NAMALWA (cell line): ENCODE measurements around the gene PPP3CA.
A peak's percentile ranks its signal among the peaks of the same experiment; 100 is the strongest.
"Not testable (repeated sequence)": the region's sequence is repeated elsewhere in the genome, so short reads cannot be mapped to it uniquely, and the experiment has no call there.

Experiments used
- DNase-seq: peaks from one replicate; pipeline ENCODE4 v3.0.0-alpha.2; 2015; ENCODE audit warnings: low spot score

PPP3CA gene

DNA sequence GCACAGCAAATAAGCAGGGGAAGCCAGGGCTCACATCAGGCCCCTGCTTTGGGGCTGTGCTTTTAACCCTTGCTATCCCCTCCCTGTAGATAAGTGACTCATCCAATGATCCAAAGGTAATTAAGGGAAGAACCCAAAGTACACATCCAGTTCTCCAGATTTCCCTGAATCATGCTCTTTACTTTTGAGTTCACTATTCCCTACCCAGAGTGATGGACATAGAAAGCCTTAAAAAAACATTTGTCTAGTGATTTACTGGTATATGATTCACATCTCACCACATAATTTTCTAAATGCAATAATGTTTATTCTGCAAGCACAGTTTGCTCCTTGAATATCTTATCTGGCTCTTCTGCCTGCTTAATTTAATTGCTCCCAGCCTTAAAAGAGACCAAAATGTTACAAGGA is 136.2 kb downstream of the PPP3CA start:
- no peak for DNase-seq

DNA sequence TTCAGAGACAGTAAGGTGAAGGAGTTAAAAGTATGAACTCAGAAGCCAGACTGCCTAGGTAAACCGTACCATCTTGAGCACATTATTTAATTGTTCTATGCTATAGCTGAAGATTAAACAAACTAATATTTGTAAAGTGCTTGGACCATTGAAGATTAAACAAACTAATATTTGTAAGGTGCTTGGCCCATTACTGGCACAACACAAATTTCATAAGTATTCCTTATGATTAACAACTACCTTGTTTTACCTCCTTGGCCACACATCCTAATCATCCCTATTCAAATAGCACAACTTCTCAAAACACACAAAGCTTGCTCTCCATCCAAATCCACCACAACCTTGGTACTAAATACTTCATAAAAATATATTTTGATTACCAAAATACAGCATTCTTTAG is 137.0 kb downstream of the PPP3CA start:
- DNase-seq: no peak

GRCh38 chr4:101208171-101208570 is 139.2 kb downstream of the PPP3CA start:
- DNase-seq: no peak

DNA sequence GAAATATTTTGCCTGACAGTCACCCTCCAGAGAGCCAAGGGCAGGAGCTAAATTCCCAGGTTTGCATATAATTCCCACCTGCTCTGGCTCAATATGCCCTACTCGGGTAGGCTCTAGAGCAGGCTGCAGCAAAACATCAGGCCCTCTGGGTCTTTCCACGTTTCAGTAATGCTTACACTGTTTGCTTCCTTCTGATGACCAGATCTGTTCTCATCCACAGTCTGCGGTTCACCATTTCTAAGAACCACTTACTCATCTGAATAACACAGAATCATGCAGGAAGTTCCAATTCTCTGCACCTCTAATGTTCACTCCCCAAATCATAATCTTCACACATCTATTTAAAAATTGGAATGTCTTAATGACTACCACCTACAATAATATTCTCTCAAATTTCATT is 141.4 kb downstream of the PPP3CA start:
- DNase-seq: no peak

DNA sequence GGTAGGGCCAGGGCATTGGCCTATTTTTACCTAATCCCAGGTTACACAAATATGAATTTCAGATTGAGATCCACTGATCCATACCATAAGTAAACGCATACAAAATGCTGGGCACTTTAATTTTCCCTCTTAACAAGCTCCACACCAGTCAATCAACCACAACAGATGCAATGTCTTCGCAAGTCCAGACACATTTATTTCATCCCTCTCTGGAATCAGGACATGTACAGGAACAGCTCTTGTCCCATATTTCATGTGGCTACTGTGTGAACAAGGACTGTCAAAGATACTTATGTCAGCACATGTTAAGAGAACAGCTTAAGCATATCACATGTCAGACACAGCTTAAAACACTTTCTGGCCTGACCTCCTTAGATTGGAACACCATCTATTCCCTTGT is 145.9 kb downstream of the PPP3CA start:
- no peak for DNase-seq

GRCh38 chr4:101200561-101200960 is 146.8 kb downstream of the PPP3CA start:
- no peak for DNase-seq

GRCh38 chr4:101199507-101200285 is 147.6 kb downstream of the PPP3CA start:
- no peak for DNase-seq

GRCh38 chr4:101198682-101199339 is 148.5 kb downstream of the PPP3CA start:
- no peak for DNase-seq

DNA sequence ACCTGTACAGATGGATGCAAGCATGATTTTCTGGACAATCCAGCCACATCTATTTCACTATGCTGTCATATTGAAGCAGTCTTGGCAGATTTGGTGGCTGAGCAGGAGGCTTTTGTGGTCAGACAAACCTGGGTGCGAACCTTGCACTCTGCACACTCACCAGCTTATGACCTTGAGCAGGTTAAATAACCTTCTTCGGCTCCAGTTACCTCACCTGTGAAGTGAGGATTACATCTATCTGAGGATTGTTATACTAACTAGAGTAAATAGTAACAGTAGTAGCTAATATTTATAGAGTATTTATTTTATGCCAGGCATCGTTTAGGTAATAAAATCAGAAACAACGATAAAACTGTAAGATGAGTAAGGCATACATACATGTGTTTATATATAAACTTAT is 150.0 kb downstream of the PPP3CA start:
- DNase-seq: no peak

GRCh38 chr4:101192244-101192643 is 155.1 kb downstream of the PPP3CA start:
- no peak for DNase-seq

GRCh38 chr4:101191302-101192098 is 155.8 kb downstream of the PPP3CA start:
- no peak for DNase-seq

- no peak for DNase-seq
Measured at GRCh38 chr4:101190751-101191150, 156.6 kb downstream of the PPP3CA start.

- DNase-seq: no peak
Measured at GRCh38 chr4:101188906-101189305, 158.4 kb downstream of the PPP3CA start.

DNA sequence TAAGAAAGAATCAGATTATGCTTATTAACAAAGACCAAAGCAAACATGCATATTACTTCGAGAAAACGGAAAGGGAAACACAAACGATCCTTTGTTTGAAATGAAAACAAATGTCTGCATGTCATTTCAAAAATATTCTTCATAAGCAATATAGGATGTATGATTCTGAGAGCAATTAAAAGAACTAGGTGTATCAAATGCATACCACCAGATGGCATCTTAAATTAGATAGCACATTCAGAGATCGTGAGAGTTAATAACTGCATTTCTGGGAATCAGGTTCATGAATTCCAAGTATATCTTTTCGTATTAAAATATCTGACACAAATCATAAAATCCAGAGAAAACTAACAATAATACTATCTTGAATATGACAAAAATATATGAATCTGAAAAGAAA is 159.5 kb downstream of the PPP3CA start:
- DNase-seq: peak; percentile 25

- no peak for DNase-seq
Measured at GRCh38 chr4:101186567-101187184, 160.7 kb downstream of the PPP3CA start.

DNA sequence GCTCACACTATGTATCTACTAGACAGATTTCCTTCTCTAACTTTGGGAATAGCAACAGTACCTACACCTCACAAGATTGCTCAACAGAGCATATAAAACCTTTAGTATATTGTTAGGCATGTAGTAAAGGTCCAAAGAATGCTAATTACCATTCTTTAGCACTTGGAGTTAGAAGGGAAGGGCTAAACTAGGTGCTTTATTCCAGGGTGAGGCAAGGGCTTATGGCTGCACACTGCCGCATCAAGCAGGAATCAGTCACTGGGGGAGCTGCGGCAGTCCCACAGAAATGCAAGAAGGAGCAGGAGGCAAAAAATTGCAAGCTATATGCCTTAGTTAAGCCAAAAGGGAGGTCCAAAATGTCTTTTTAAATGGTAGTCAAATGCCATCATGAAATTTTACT is 162.7 kb downstream of the PPP3CA start:
- DNase-seq: no peak

DNA sequence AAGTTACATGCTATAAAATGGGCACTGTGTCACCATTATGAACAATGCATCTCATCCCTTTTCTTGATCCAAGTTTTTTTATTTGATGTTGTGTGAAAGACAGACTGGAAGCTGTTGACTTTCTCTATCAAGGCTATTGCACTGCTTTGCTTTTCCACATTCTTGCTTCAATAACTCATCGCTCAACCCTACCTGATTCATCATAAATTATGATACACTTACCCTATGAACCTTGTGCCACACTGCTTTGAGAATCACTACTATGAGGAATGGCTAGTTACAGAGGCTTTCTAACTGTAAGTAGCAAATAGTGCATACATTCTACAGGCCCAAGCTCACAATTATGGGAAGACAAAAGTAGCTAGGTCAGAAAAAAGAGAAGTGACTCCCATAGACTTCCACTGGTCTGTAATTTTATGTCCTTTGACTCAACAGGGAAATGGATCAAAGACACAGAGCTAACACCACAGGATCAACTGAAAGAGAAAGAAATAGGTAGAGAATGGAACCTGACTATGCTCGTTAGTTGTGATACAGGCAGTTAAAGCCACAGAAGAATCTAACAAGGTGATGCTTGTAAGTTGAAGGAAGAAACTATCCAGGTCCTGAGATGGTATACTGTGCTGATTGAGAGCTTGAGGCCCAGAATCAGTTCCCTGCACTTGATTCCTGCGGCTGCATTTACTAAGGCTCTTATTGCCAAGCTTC is 163.5 kb downstream of the PPP3CA start:
- no peak for DNase-seq

DNA sequence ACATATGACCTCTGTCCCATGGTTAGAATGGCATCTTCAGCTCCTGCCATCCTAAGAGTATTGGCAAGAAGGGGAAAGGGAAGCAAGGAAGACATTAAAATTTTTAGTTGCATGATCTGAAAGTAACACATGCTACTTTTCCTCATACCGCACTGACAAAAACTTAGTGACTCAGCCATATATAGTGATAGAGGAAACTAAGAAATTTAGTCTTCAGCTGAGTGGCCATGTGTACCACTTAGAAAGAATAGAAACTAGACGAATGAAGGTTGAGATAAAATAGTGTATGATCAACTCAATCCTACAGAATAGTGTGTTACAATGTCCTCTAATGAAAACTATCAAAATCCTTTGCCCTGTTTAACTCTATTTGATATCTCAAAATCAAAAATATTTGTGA is 164.1 kb downstream of the PPP3CA start:
- DNase-seq: no peak

DNA sequence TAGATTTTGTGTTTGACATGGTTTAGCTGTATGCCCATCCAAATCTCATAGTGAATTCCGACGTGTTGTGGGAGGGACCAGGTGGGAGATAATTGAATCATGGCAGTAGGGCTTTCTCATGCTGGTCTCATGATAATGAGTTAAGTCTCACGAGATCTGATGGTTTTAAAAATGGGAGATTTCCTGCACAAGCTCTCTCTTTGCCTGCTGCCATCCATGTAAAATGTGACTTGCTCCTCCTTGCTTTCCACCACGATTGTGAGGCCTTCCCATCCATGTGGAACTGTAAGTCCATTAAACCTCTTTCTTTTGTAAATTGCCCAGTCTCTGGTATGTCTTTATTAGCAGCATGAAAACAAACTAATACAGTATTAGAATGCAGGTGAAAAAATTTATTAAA is 164.6 kb downstream of the PPP3CA start:
- not testable (repeated sequence) for DNase-seq

- no peak for DNase-seq
Measured at GRCh38 chr4:101178731-101179130, 168.6 kb downstream of the PPP3CA start.

- no peak for DNase-seq
Measured at GRCh38 chr4:101177154-101177553, 170.2 kb downstream of the PPP3CA start.
